Testis (tissue), 3 donors: ENCODE data around the gene CPNE9. TPM values are rescaled to one million over a fixed set of nuclear protein-coding genes. Genes with fewer than 3 reads are reported as not detected.
A peak's percentile ranks its signal among the peaks of the same experiment; 100 is the strongest.

Experiments
- DNase-seq: peaks from one replicate; pipeline ENCODE4 v3.0.0-alpha.2; 2019
- H3K27ac ChIP-seq, 2 donors: fragments of 200-600 bp; sonication (generic); one replicate each; pipeline ENCODE4 v1.5.1; 2019
- H3K27me3 ChIP-seq: fragments of 200-600 bp; sonication (generic); one replicate; pipeline ENCODE4 v1.5.1; 2019
- H3K36me3 ChIP-seq: fragments of 200-600 bp; sonication (generic); one replicate; pipeline ENCODE4 v1.5.1; 2017; ENCODE audit warnings: low read depth; ENCODE audit errors: missing control alignments
- H3K4me1 ChIP-seq: fragments of 200-600 bp; sonication (generic); one replicate; pipeline ENCODE4 v1.5.1; 2019
- H3K4me3 ChIP-seq, 2 donors: fragments of 200-600 bp; sonication (generic); one replicate each; pipeline ENCODE4 v1.5.1; 2017 to 2019
- H3K9me3 ChIP-seq: fragments of 200-600 bp; sonication (generic); one replicate; pipeline ENCODE4 v1.5.1; 2017
- POLR2A ChIP-seq: fragments of 450-650 bp; IDR thresholded peaks from one replicate; pipeline ENCODE4 v1.6.1; 2017; ENCODE audit warnings: antibody characterized with exemption, mild to moderate bottlenecking, moderate library complexity
- whole genome bisulfite sequencing, 2 donors: methylation state at CpG; one replicate each; pipeline ENCODE4 v1.1.5; 2018; 5-methylcytosine and 5-hydroxymethylcytosine counted together
- intact Hi-C: fragments of 100-400 bp; cut with DNase I; formaldehyde crosslinking; loops from one replicate; pipeline ENCODE4 v1.15.1; 2023; ENCODE audit warnings: low total_unique reads
- polyA plus RNA-seq: library from polyadenylated mRNA; stranded (reverse); fragments of 350-450 nt; fragmentation: Illumina TruSeq; extraction: RNeasy Lipid Tissue Mini Kit (QIAGEN cat#74804); gene quantifications from one replicate; pipeline ENCODE4 v1.2.3, GENCODE V29; 2014; ENCODE audit warnings: low read depth, low replicate concordance; ENCODE audit not compliant: insufficient read depth
- total RNA-seq, 2 donors: library from RNA; depleted of rRNA; stranded (reverse); fragments of >200 nt; gene quantifications; one replicate each; pipeline ENCODE4 v1.2.3, GENCODE V29; 2016
- TF ChIP-seq, protein P1 (sequence below), 3 experiments: fragments of 450-650 bp in 2 of 3; fragments of 200-600 bp in 1 of 3; sonication (generic) in 1 of 3; IDR thresholded peaks; one replicate each; pipeline ENCODE4 v1.5.1; 2016 to 2019; ENCODE audit warnings: antibody characterized with exemption in 3 of 3, mild to moderate bottlenecking in 2 of 3, moderate library complexity in 1 of 3

Gene CPNE9
- total and polyA plus RNA-seq, 3 donors from 2014 or later, result 0.31 to 1.4 (median 1.3) TPM

- Histone ChIP-seq H3K27me3 (no peaks in the 10 kb centered on the region), H3K27ac (peak overlapping the region in 1 of 2 donors; percentile 33), H3K4me3 (no peak overlapping the region), H3K9me3 (no peaks in the 10 kb centered on the region), H3K36me3 (no peaks in the 10 kb centered on the region), H3K4me1 (peaks cover 51% of the 10 kb centered on the region)
- intact Hi-C loops, result no loop called here
- DNase-seq, result no peak
- WGBS, 2 donors, result 64 to 79% methylated on average over 7 of the region's 7 CpGs
- TF ChIP-seq, protein P1, sequence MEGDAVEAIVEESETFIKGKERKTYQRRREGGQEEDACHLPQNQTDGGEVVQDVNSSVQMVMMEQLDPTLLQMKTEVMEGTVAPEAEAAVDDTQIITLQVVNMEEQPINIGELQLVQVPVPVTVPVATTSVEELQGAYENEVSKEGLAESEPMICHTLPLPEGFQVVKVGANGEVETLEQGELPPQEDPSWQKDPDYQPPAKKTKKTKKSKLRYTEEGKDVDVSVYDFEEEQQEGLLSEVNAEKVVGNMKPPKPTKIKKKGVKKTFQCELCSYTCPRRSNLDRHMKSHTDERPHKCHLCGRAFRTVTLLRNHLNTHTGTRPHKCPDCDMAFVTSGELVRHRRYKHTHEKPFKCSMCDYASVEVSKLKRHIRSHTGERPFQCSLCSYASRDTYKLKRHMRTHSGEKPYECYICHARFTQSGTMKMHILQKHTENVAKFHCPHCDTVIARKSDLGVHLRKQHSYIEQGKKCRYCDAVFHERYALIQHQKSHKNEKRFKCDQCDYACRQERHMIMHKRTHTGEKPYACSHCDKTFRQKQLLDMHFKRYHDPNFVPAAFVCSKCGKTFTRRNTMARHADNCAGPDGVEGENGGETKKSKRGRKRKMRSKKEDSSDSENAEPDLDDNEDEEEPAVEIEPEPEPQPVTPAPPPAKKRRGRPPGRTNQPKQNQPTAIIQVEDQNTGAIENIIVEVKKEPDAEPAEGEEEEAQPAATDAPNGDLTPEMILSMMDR (IDR thresholded peaks at IDR 0.05), result no peak
- no peak for TF ChIP-seq POLR2A
Measured at GRCh38 chr3:9681011-9681722, 22.5 kb upstream of the CPNE9 start.

DNA sequence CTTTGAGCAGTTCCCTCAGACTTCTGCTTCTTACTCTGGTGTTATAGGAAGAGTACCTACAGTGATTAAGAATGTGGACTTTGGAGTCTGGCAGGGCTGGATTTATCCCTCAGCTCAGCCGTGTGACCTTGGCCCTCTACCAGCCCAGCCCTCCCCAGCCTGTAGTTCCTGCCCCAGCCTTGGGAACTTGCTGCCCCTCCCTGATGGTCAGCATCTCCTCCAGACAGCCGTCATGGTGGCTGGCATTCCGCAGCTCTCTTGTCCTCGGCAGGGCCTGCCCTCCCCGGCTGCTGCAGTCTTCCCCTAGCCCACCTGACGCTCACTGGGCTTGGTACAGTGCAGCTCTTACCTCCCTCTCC is 21.9 kb upstream of the CPNE9 start:
- no peak for TF ChIP-seq POLR2A
- TF ChIP-seq, protein P1 (IDR thresholded peaks at IDR 0.05), result no peak
- intact Hi-C loops, result no loop called here

DNA sequence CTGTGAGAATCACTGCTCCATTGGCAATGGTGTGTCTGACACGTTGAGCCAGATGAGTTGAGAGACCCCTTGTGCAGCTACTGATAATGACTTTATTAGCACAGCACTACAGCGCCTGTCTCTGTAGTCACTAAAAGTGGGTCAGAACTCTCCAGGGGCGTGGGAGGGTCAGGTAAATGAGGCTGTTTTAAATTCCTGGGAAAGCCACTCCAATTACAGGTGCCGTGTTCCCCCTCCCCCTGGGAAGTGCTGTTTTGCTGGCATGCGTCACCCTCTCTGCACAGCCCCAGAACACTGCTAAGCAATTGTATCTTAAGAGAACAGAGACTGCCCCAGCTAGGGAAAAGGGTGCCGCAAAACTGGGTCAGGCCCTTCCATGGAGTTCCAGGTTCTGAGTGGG is 21.5 kb upstream of the CPNE9 start:
- H3K27ac ChIP-seq, result peak overlapping the region; percentile 41 to 56
- peaks cover 51% of the 10 kb centered on the region for H3K4me1 ChIP-seq
- intact Hi-C loops, result no loop called here
- H3K9me3 ChIP-seq, result no peaks in the 10 kb centered on the region
- H3K36me3 ChIP-seq, result no peaks in the 10 kb centered on the region
- H3K27me3 ChIP-seq, result no peaks in the 10 kb centered on the region
- WGBS, 2 donors, result 66 to 81% methylated on average over 4 to 6 of the region's 6 CpGs
- H3K4me3 ChIP-seq, result no peak overlapping the region
- TF ChIP-seq POLR2A, result no peak
- TF ChIP-seq, protein P1 (IDR thresholded peaks at IDR 0.05), result no peak
- DNase-seq, result no peak

More for the DNA sequence above, 21.9 kb upstream of the CPNE9 start:
- WGBS, 2 donors, result 52 to 54% methylated on average over 3 to 6 of the region's 6 CpGs
- peak; percentile 83 for DNase-seq
- peak overlapping the region; percentile 41 to 56 for H3K27ac ChIP-seq
- H3K4me1 ChIP-seq, result peaks cover 51% of the 10 kb centered on the region
- no peak overlapping the region for H3K4me3 ChIP-seq
- no peaks in the 10 kb centered on the region for H3K27me3 ChIP-seq
- H3K9me3 ChIP-seq, result no peaks in the 10 kb centered on the region
- no peaks in the 10 kb centered on the region for H3K36me3 ChIP-seq

DNA sequence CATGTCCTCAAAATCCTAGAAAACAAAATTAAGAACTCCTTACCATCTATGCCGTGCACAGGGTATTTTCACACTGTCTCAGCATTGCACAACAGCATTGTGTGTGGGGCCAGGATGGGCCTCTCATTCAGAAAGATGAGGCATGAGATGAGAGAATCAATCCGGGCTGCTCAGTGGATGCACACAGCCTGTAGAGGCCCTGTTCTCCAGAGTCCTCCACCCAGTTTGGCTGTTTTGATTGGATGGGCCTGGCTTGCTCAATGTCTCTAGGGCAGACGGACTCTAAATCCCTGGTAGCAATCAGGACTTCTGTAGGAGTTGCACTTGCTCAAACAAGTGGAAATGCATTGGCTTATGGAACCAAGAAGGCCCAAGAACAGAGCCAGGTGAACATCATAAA is 20.2 kb upstream of the CPNE9 start:
- Histone ChIP-seq H3K4me1 (peaks cover 54% of the 10 kb centered on the region), H3K27me3 (no peaks in the 10 kb centered on the region), H3K9me3 (no peaks in the 10 kb centered on the region), H3K27ac (no peak overlapping the region), H3K36me3 (no peaks in the 10 kb centered on the region), H3K4me3 (no peak overlapping the region)
- DNase-seq, result no peak
- TF ChIP-seq, protein P1 (IDR thresholded peaks at IDR 0.05), result no peak
- 84 to 92% methylated on average over 3 of the region's 3 CpGs for WGBS, 2 donors
- intact Hi-C loops, result no loop called here
